DMS114 treated with DMSO at 0.1 percent for 48 hours (cell line): ENCODE measurements around the gene TSSC4.

Source experiments
- DNase-seq: peaks from one replicate; lab custom pipeline; 2025; ENCODE audit not compliant: unreplicated experiment; lab: John Stamatoyannopoulos, UW

TSSC4 gene

GRCh38 chr11:2385156-2386151 is 15.1 kb upstream of the TSSC4 start:
- no peak for DNase-seq

DNA sequence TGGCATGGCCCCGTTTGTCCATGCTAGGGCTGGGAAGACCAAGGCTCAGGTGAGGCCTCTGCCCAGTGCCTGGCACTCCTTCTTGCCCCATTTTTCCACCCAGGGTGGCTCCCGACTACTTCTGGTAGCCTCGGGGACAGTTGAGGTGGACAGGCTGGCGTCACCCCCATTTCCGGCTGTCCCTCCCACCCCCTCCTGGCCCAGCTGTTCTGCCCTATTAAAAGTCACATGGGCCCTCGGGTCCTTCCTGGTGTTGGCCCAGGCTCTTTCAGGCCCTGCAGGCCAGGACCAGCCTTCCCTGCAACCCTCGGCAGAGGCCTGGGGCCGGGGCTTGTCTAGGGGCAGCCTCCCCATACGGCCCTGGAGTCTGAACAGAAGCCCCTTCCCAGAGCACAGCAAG is 14.0 kb upstream of the TSSC4 start:
- DNase-seq = no peak

DNA sequence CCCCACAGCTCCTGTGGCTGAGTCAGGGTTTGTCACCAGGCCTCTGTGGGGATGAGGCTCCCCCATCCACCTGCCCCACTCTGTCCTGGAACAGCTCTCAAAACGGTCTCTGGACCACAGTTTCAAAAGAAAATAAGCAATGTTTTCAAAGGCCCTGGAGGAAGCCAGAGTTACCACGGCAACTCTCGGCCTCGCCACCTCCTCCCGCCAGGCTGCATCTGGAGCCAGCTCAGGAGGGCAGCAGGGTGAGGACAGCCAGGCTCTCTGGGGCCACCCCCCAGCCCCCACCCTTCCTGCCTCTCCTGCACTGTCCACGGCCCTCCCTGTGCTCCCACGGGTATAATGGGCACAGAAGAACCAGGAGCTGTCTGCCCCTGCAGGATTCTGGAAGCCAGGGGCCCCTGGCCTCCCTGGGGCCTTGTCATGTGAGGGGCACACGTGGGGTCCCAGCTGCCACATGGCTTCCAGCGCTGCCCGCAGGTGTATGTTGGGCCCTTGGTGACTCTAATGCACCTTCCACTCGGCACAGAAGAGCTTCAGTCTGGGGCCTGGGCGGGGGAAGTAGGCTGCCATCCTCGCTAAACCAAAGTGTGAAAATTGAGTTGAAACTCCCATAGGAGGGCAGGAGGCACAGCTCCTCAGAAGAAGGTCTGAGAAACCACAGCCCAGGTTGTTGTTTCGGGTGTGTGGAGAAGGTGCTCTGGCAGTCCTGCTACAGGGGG is 13.1 kb upstream of the TSSC4 start:
- no peak for DNase-seq

GRCh38 chr11:2388431-2389376 is 11.8 kb upstream of the TSSC4 start:
- DNase-seq = no peak

- no peak for DNase-seq
Observed at GRCh38 chr11:2389377-2390026, 11.0 kb upstream of the TSSC4 start.

DNA sequence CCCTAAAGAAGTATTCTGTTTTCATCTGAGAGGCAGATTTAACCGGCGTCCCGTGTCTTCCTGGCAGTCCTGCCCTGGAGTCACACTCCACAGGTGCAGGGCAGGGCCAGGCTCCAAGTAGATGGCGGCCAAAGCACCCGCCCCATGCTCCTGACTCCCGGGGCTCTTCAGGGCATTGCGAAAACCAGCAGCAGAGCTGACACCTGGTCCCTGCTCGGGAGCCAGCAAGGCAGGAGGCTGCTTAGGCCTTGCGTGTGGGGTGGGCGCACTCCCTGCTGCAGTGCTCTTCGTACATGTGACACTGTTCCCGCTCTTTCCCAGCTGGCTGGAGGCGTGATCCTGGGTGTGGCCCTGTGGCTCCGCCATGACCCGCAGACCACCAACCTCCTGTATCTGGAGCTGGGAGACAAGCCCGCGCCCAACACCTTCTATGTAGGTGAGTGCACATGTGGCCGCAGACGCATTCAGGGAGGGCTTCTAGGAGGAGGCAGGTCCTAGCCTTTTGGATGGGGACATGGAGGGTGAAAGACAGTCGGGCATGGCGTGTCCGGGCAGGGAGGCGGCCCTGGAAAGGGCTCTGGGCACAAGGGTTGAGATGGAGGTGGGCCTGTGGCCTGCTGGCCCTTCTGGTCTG is 10.3 kb upstream of the TSSC4 start:
- DNase-seq = no peak

- no peak for DNase-seq
Observed at GRCh38 chr11:2390725-2391151, 9.8 kb upstream of the TSSC4 start.

DNA sequence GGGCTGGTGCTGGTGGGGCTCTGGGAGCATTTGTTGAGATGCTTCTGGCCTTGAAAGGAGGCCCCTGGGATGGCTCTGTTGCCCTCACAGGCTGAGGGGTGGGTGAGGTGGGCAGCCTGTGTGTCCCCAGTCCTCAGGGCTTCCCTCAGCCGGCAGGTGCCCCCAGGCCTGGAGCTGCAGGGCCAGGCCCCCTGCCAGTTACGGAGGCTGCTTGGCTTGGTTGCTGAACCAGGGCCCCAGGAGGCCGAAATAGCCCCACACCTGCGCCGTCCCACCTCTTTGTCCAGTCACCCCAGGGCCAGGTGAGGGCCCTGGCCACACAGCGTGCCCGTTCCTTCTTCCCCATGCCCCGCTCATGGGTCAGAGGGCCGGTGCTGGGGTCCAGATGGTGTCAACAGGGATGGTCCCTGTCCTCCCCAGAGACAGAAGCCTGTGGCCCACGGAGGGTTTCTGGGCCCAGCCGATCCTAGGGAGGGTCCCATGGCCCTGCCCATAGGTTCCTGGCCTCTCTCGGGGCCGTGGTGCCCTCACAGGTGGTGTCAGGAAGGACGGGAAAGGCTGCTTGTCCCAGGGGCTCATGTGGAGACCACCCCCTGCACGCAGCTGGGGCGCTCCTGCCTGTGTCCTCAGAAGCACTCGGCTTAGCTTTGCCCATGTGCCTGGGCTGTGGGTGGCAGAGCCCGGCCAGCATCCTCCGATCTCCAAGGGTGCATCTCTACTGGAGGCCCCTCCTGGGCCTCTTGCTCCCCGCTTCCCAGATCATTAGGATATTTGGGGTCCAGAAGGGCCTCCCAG is 9.2 kb upstream of the TSSC4 start:
- DNase-seq = no peak

- no peak for DNase-seq
Observed at GRCh38 chr11:2392241-2392959, 8.2 kb upstream of the TSSC4 start.

DNA sequence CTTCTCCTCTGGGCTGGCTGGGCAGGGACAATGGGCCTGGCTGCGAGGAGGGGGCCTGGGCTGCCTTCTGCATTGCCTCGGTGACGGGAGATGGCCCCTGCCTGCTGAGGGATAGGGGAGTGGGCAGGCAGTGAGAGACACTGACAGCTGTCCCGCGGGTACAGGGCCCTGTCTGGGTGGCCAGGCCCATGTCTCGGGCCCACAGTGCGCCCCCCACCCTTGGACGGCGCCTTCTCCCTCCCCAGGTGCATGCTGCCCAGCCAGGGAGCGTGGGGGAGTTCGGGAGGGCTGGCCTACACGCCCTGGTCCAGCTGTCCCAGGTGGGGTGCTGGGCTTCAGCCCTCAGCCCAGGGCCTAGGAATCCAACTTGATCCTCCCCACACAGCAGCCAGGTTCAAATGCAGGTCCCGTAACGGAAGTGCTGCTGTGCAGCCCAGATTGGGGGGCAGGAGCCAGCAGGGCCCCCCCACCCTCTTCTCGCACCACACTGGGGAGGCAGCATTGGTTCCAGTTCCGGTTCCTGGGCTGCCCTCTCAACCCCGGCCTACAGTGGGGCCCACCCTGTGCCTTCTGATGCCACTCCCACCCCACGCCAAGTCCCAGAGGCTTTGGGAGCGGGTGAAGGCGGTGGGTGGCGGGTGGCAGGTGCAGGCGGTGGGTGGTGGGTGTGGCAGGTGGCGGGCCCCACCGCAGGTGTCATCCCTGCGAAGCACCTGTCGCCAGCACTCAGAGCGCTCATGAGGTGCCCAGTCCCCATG is 7.3 kb upstream of the TSSC4 start:
- DNase-seq = no peak

- DNase-seq = no peak
Observed at GRCh38 chr11:2393941-2394817, 6.4 kb upstream of the TSSC4 start.

- DNase-seq = no peak
Observed at GRCh38 chr11:2394818-2395105, 5.8 kb upstream of the TSSC4 start.

- DNase-seq = no peak
Observed at GRCh38 chr11:2395211-2395730, 5.3 kb upstream of the TSSC4 start.

DNA sequence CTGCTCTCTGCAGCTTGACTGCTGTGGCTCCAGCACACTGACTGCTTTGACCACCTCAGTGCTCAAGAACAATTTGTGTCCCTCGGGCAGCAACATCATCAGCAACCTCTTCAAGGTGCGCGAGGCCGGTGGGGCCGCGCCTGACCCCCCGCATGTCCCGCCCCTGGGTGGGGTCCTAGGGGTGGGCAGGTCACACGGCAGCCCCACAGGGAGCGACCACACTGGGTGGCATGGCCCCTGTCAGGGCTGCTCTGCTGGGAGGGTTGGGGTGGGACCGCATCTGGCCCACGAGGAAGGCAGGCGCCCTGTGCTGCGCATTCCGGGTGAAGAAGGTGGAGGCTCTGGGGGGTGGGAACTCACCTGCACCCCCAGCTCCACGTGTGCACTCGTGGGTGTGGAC is 4.7 kb upstream of the TSSC4 start:
- no peak for DNase-seq

- DNase-seq = no peak
Observed at GRCh38 chr11:2396471-2396870, 4.1 kb upstream of the TSSC4 start.

- no peak for DNase-seq
Observed at GRCh38 chr11:2397005-2397404, 3.5 kb upstream of the TSSC4 start.
